Activated CD4-positive, alpha-beta memory T cell treated with anti-CD3 and anti-CD28 coated beads, Interleukin-2, amount 10 ng/mL, durations not matched to agents 7 days and 5 days (primary cell): ENCODE results near the gene SERPINE1. TPM values are rescaled to one million over a fixed set of nuclear protein-coding genes. Genes with fewer than 3 reads are reported as not detected.
"Not testable (repeated sequence)": the region's sequence is repeated elsewhere in the genome, so short reads cannot be mapped to it uniquely, and the experiment has no call there.

Experiments
- CTCF ChIA-PET: fragments of 350-600 bp; sonication (Branson Sonifier 250); formaldehyde crosslinking; loops from one replicate; lab custom pipeline; 2021; ENCODE audit warnings: antibody characterized with exemption, inconsistent platforms; lab: Charles Lee
- POLR2A ChIA-PET: fragments of 350-600 bp; sonication (Branson Sonifier 250); formaldehyde crosslinking; loops from one replicate; lab custom pipeline; 2021; ENCODE audit warnings: antibody characterized with exemption; lab: Charles Lee
- DNase-seq: peaks from one replicate; pipeline ENCODE4 v3.0.0-alpha.2; 2020
- H3K27ac Mint-ChIP-seq: one replicate; pipeline ENCODE4 v1.8.0; 2021; ENCODE audit warnings: mild to moderate bottlenecking, mixed read lengths
- H3K27me3 Mint-ChIP-seq: one replicate; pipeline ENCODE4 v1.8.0; 2021; ENCODE audit warnings: mixed read lengths
- H3K36me3 Mint-ChIP-seq: one replicate; pipeline ENCODE4 v1.8.0; 2021; ENCODE audit warnings: low read depth, mixed read lengths
- H3K4me1 Mint-ChIP-seq: one replicate; pipeline ENCODE4 v1.8.0; 2021; ENCODE audit warnings: mixed read lengths
- H3K4me3 Mint-ChIP-seq: one replicate; pipeline ENCODE4 v1.8.0; 2021; ENCODE audit warnings: mild to moderate bottlenecking, mixed read lengths
- H3K9me3 Mint-ChIP-seq: one replicate; pipeline ENCODE4 v1.8.0; 2021; ENCODE audit warnings: mixed read lengths
- total RNA-seq, 2 experiments: library from RNA; stranded (reverse); gene quantifications; one replicate each; pipeline ENCODE4 v1.2.3, GENCODE V29; 2021

Gene SERPINE1
- total RNA-seq, 2 experiments from 2014 or later, result 0.23 to 0.28 TPM

DNA sequence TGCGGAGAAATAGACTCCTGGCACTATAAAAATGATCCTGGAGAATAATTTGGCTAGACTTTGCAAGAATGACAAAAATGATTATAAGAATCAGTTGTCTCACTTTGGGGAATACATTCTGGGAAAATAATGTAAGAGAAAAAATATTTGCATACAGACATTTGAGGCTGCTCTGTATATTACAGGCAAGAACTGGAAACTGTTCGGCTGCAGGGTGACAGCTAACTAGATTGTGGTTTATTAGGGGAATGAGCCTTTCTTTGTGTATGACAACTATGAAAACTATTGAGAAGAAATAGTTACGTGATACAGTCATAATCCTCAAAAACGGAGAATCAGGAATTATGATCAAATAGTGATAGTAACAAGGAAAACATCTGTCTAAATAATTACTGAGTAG, 33.0 kb upstream of the SERPINE1 start:
- peaks cover 19% of the 10 kb centered on the region for H3K4me1 Mint-ChIP-seq
- H3K4me3 Mint-ChIP-seq, result no peak overlapping the region
- ChIA-PET POLR2A (no interaction called here), CTCF (interaction anchor here (1.0 kb wide), 1 partner anchor 50 kb away, joined by 5 read pairs; no protein-coding TSS in a partner anchor)
- no peaks in the 10 kb centered on the region for H3K27me3 Mint-ChIP-seq
- H3K36me3 Mint-ChIP-seq, result peaks cover 33% of the 10 kb centered on the region
- DNase-seq, result no peak
- no peak overlapping the region for H3K27ac Mint-ChIP-seq
- no peaks in the 10 kb centered on the region for H3K9me3 Mint-ChIP-seq

DNA sequence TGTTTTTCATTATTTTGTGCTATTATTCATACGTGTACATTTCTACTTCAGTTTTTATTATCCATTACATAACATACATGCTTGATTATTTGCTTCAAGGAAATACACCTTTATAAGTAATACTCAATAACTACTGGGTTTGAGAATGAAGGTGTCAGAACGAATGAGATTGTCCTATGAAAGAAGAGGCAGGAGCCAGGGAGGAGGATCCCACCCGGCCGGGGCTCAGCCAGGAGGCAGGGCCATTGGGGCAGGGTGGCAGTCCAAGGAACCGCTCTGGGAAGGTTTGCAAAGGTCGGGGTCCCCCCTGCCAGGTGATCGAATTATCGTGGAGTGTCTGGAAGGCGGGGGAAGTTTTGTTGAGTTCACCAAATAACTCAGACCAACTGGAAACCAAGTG, 32.5 kb upstream of the SERPINE1 start:
- H3K4me1 Mint-ChIP-seq, result peaks cover 17% of the 10 kb centered on the region
- no peak for DNase-seq
- no peak overlapping the region for H3K4me3 Mint-ChIP-seq
- CTCF ChIA-PET, result interaction anchor here (0.7 to 3.1 kb wide), 6 partner anchors 8 to 123 kb away, joined by 3 to 17 read pairs (median 6); partner anchors contain the start of genes PLOD3 and TRIM56
- H3K36me3 Mint-ChIP-seq, result peaks cover 29% of the 10 kb centered on the region
- H3K27me3 Mint-ChIP-seq, result peaks cover 1% of the 10 kb centered on the region
- H3K9me3 Mint-ChIP-seq, result no peaks in the 10 kb centered on the region
- no peak overlapping the region for H3K27ac Mint-ChIP-seq
- POLR2A ChIA-PET, result interaction anchor here (1.1 to 1.5 kb wide), 2 partner anchors 9 to 31 kb away, joined by 3 to 10 read pairs; partner anchors contain the start of gene TRIM56

DNA sequence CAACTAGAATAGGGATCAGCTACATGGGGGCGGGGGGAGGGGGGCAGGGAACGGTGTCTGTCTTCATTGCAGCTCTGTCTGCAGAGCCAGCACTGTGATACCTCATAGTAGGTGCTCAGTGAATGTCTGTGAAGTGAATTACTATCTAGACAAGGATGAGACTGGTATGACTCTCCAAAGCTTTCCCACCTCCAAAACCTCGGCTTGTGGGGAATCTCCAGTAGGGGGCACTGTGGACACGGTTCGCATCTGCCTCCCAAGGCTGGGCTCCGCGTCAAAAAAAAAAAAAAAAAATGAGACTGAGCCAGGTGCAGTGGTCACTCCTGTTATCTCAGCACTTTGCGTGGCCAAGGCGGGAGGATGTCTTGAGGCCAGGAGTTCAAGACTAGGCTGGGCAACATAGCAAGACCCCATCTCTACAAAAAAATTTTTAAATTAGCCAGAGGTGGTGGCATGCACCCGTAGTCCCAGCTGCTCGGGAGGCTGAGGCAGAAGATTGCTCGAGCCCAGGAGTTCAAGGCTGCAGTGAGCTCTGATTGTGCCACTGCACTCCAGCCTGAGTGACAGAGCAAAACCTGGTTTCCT, 32.0 kb upstream of the SERPINE1 start:
- Mint-ChIP-seq H3K27ac (no peak overlapping the region), H3K9me3 (no peaks in the 10 kb centered on the region), H3K36me3 (peaks cover 24% of the 10 kb centered on the region), H3K4me1 (peaks cover 15% of the 10 kb centered on the region), H3K27me3 (peaks cover 2% of the 10 kb centered on the region), H3K4me3 (no peak overlapping the region)
- POLR2A ChIA-PET, result interaction anchor here (1.1 to 1.5 kb wide), 2 partner anchors 10 to 30 kb away, joined by 3 to 10 read pairs; partner anchors contain the start of gene TRIM56
- peak; percentile 29 for DNase-seq
- CTCF ChIA-PET, result interaction anchor here (0.7 to 3.1 kb wide), 6 partner anchors 9 to 123 kb away, joined by 3 to 17 read pairs (median 6); partner anchors contain the start of genes PLOD3 and TRIM56

DNA sequence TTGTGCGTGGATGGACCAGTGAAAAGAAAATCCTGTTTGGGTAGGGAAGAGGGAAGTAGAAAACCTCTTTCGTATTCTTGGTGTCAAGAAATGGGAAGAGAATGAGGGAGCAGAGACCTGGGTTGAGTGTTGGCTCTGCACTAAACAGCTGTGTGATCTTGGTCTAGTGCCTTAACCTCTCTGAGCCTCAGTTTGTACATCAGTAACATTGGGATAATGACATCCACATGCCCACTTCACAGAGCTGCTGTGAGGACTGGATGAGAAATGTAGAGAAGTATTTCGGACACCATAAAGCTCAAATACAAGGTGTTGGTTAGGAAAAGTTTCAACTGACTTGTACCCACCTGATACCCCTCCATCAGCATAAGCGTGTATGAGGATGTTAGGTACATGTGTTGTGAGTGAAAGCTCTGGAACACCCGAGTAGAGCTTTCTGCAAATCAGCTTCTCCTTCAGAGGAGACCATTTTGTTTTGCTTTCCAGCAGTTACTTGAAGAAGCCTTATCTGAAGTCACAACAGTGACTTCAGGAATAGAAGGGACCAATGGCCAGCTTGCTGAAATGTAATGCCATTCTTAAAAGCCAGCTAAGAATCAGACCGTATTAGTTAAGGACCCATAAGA, 30.5 kb upstream of the SERPINE1 start:
- H3K4me3 Mint-ChIP-seq, result no peak overlapping the region
- H3K27ac Mint-ChIP-seq, result no peak overlapping the region
- no peak for DNase-seq
- ChIA-PET CTCF (interaction anchor here (0.6 to 3.1 kb wide), 5 partner anchors 11 to 95 kb away, joined by 3 to 17 read pairs (median 4); partner anchors contain the start of gene TRIM56), POLR2A (interaction anchor here (1.1 to 1.7 kb wide), 2 partner anchors 9 to 11 kb away, joined by 5 to 14 read pairs; partner anchors contain the start of gene TRIM56)
- H3K27me3 Mint-ChIP-seq, result peaks cover 18% of the 10 kb centered on the region
- peaks cover 13% of the 10 kb centered on the region for H3K4me1 Mint-ChIP-seq
- H3K36me3 Mint-ChIP-seq, result peaks cover 12% of the 10 kb centered on the region
- no peaks in the 10 kb centered on the region for H3K9me3 Mint-ChIP-seq

DNA sequence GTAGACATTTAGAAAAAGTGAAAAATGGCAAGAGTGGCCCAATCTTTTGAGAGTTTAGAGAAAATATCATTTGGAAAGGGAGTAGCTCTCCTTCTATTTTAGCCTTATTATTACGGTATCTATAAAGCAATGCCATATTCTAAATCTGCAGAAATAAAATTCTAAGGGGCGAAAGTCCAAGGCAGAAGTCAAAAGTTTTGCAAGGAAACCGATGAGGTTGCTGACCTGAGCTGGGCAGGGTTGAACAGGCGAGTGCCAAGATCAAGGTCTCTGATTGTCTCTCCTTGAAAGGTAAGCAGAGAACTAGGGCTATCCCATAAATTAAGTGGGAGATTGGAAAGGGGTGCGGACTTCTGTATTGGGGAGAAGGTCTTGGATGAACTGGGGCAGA, 30.0 kb upstream of the SERPINE1 start:
- peaks cover 8% of the 10 kb centered on the region for H3K36me3 Mint-ChIP-seq
- H3K9me3 Mint-ChIP-seq, result no peaks in the 10 kb centered on the region
- H3K27me3 Mint-ChIP-seq, result peaks cover 21% of the 10 kb centered on the region
- no peak overlapping the region for H3K4me3 Mint-ChIP-seq
- H3K4me1 Mint-ChIP-seq, result peaks cover 13% of the 10 kb centered on the region
- ChIA-PET POLR2A (interaction anchor here (1.1 to 1.7 kb wide), 2 partner anchors 9 to 11 kb away, joined by 5 to 14 read pairs; partner anchors contain the start of gene TRIM56), CTCF (interaction anchor here (0.8 to 3.1 kb wide), 4 partner anchors 11 to 95 kb away, joined by 3 to 17 read pairs (median 8); partner anchors contain the start of gene TRIM56)
- DNase-seq, result no peak
- H3K27ac Mint-ChIP-seq, result no peak overlapping the region

DNA sequence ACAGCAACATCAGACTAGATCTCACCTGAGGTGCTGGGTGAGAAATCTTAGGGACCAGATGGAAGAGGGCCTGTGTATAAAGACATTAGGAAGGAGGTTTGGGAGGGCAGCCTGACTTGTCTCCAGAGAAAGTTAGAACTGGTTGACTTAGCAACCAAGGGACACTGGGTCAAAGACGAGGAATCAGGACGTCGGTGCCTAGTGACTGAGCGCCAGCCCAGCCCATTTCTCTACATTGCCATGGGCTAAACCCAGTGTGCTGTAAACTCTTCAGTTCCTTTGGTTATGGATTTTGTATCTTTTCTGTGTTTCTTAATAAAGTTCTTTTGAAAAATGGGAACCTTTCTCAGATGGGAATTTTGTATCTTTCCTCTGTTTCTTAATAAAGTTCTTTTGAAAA, 29.3 kb upstream of the SERPINE1 start:
- Mint-ChIP-seq H3K4me3 (no peak overlapping the region), H3K9me3 (no peaks in the 10 kb centered on the region), H3K27ac (no peak overlapping the region), H3K36me3 (peaks cover 8% of the 10 kb centered on the region), H3K4me1 (peaks cover 13% of the 10 kb centered on the region), H3K27me3 (peaks cover 22% of the 10 kb centered on the region)
- no peak for DNase-seq
- ChIA-PET CTCF (interaction anchor here (0.8 kb wide), 1 partner anchor 45 kb away, joined by 4 read pairs; no protein-coding TSS in a partner anchor), POLR2A (interaction anchor here (1.7 to 4.7 kb wide), 2 partner anchors 12 kb away, joined by 14 to 20 read pairs; partner anchors contain the start of gene TRIM56)

DNA sequence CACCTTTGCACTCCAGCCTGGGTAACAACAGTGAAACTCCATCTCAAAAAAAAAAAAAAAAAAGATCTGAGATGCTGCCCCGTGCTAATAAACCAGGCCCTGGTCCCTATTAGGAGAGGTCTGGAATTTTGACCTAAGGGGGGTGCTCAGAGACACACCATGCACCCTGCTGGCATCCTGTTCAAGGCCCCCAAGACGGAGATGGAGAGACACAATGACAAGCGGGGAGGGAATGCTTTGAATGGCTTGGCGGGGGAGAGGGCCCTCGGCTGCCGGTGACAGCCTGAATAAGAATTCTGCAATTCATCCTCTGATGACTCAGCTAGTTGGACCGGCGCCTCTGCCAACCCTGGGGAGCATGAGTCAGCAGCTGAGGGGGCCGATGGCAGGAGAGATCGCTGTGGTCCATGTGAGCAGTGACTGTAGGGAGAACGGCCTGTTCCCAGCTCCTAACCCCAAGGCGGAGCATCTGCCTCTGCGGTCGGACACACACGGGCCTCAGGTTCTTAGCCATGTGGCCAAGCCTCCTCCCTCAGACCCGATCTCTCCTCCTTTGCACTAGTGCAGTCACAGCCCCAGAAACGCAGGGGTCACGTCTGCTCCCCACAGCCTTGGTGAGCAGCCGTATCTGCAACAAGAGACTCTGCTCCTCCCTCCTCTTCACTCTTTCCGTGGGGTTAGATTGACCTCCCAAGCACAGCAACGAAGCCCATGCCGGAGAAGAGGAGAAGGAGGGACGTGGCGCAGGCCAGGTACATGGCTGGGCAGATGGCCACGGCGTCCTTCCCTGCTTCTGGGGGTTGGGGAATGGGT, 26.7 kb upstream of the SERPINE1 start:
- POLR2A ChIA-PET, result interaction anchor here (4.7 kb wide), 1 partner anchor 14 kb away, joined by 20 read pairs; the partner anchor contains the start of gene TRIM56
- peaks cover 34% of the 10 kb centered on the region for H3K27me3 Mint-ChIP-seq
- H3K27ac Mint-ChIP-seq, result no peak overlapping the region
- H3K4me3 Mint-ChIP-seq, result no peak overlapping the region
- H3K9me3 Mint-ChIP-seq, result no peaks in the 10 kb centered on the region
- CTCF ChIA-PET, result interaction anchor here (0.6 kb wide), 1 partner anchor 300 kb away, joined by 3 read pairs; no protein-coding TSS in a partner anchor
- no peaks in the 10 kb centered on the region for H3K36me3 Mint-ChIP-seq
- peaks cover 8% of the 10 kb centered on the region for H3K4me1 Mint-ChIP-seq
- peak; percentile 57 for DNase-seq

DNA sequence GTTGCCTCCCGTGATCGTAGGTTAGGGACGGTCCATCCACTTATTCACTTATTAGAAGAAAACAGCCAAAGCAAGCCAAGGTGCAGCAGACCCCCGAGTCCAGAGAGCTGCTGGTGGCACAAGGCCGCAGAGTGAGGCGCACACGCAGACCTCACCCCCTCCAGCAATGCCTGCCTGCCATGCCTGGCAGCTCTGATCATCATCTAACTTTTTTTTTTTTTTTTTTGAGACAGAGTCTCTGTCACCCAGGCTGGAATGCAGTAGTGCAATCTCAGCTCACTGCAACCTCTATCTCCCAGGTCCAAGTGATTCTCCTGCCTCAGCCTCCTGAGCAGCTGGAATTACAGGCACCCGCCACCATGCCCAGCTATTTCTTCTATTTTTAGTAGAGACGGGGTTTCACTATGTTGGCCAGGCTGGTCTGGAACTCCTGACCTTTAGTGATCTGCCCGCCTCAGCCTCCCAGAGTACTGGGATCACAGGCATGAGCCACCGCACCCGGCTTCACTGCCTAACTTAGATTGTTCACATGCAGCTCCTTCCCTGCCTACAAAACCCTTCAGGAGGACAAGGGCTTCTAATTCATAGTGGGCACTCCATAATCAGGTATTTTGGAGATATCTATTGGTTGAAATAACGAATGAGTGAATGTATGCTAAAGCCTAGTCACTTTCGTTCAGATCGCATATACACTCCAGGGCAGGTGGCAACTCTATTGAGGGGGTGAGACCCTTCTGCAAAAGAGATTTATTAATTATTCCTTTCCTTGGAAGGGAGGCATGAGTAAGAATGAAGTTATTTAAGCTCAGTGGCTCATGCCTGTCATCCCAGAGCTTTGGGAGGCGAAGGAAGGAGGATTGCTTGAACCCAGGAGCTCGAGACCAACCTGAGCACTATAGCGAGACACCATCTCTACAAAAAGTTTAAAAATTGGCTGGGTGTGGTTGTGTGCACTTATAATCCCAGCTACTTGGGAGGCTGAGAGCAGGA, 25.8 kb upstream of the SERPINE1 start:
- CTCF ChIA-PET, result interaction anchor here (0.6 to 1.3 kb wide), 5 partner anchors 22 to 299 kb away, joined by 3 to 4 read pairs (median 3); no protein-coding TSS in a partner anchor
- POLR2A ChIA-PET, result interaction anchor here (1.0 to 4.7 kb wide), 2 partner anchors 9 to 15 kb away, joined by 3 to 20 read pairs; partner anchors contain the start of gene TRIM56
- no peak for DNase-seq
- peaks cover 8% of the 10 kb centered on the region for H3K4me1 Mint-ChIP-seq
- no peaks in the 10 kb centered on the region for H3K36me3 Mint-ChIP-seq
- H3K4me3 Mint-ChIP-seq, result no peak overlapping the region
- H3K9me3 Mint-ChIP-seq, result no peaks in the 10 kb centered on the region
- H3K27ac Mint-ChIP-seq, result no peak overlapping the region
- H3K27me3 Mint-ChIP-seq, result peaks cover 34% of the 10 kb centered on the region

DNA sequence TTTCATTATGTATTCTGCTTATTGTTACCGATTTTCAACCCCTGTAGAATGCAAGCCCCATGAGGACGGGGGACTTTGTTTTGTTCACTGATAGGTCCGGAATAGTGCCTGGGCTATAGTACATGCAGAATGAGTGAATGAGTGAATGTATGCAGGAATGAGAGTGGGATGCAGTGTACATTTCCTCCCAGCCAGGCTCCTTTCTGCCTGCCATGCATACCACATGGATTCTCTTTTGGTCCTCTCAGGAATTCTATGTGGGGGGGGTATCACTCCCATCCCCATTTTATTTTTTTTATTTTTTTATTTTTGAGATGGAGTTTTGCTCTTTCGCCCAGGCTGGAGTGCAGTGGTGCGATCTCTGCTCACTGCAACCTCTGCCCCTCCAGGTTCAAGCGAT, 24.9 kb upstream of the SERPINE1 start:
- no peaks in the 10 kb centered on the region for H3K9me3 Mint-ChIP-seq
- H3K4me3 Mint-ChIP-seq, result no peak overlapping the region
- no peaks in the 10 kb centered on the region for H3K36me3 Mint-ChIP-seq
- H3K27me3 Mint-ChIP-seq, result peaks cover 36% of the 10 kb centered on the region
- H3K27ac Mint-ChIP-seq, result no peak overlapping the region
- ChIA-PET POLR2A (interaction anchor here (4.7 kb wide), 1 partner anchor 16 kb away, joined by 20 read pairs; the partner anchor contains the start of gene TRIM56), CTCF (interaction anchor here (1.2 to 1.3 kb wide), 2 partner anchors 25 to 181 kb away, joined by 3 to 4 read pairs; no protein-coding TSS in a partner anchor)
- no peak for DNase-seq
- H3K4me1 Mint-ChIP-seq, result peaks cover 8% of the 10 kb centered on the region

DNA sequence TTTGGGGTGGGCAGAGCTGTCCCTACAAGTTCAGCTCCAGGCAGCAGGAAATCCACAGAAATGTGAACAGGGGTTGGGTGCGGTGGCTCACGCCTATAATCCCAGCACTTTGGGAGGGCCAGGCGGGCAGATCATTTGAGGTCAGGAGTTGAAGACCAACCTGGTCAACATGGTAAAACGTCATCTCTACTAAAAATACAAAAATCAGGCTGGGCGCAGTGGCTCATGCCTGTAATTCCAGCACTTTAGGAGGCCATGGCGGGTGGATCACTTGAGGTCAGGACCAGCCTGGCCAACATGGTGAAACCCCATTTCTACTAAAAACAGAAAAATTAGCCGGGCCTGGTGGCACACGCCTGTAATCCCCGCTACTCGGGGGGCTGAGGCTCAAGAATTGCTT, 23.2 kb upstream of the SERPINE1 start:
- H3K27ac Mint-ChIP-seq, H3K36me3 Mint-ChIP-seq, H3K4me1 Mint-ChIP-seq, POLR2A ChIA-PET, DNase-seq, H3K4me3 Mint-ChIP-seq, H3K9me3 Mint-ChIP-seq, CTCF ChIA-PET: not testable (repeated sequence)
- peaks cover 41% of the 10 kb centered on the region for H3K27me3 Mint-ChIP-seq

DNA sequence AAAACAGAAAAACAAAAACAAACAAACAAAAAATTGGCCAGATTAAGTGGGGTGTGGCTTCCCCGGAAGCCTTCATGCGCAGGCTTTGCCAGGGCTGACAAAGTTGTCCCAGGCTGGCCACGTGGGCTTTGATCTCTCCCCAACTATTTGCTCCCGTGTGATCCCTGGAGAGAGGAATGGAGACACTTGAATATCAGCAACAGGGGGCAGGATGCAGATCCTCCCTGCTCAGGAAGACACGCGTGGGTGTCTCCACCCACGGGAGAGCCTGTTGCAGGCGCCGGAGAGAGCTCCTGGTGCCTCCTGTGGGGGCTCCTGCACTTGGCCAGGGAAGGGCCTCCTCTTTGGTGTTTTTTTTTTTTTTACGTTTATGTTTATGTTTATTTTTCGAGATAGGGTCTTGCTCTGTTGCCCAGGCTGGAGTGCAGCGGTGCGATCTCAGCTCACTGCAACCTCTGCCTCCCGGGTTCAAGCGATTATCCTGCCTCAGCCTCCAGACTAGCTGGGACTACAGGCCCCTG, 22.7 kb upstream of the SERPINE1 start:
- POLR2A ChIA-PET, result no interaction called here
- Mint-ChIP-seq H3K9me3 (no peaks in the 10 kb centered on the region), H3K27ac (no peak overlapping the region)

More for the DNA sequence above, 22.7 kb upstream of the SERPINE1 start:
- no peak for DNase-seq
- H3K4me1 Mint-ChIP-seq, result peaks cover 7% of the 10 kb centered on the region
- no peak overlapping the region for H3K4me3 Mint-ChIP-seq
- CTCF ChIA-PET, result no interaction called here
- peaks cover 41% of the 10 kb centered on the region for H3K27me3 Mint-ChIP-seq
- H3K36me3 Mint-ChIP-seq, result no peaks in the 10 kb centered on the region
